Frontal cortex (tissue), 4 donors: Measurements from ENCODE around the gene ARIH1. TPM values are rescaled to one million over a fixed set of nuclear protein-coding genes. Genes with fewer than 3 reads are reported as not detected.

Experiments used
- DNase-seq, 2 donors: peaks; one replicate each; pipeline ENCODE4 v3.0.0; 2012; ENCODE audit warnings: low spot score in 2 of 2
- FAIRE-seq: peaks from 2 replicates; lab custom pipeline; 2012; peaks lifted over from hg19 to GRCh38; lab: Jason Lieb, UNC
- total RNA-seq: library from RNA; depleted of rRNA; stranded (reverse); fragments of >200 nt; gene quantifications from one replicate; pipeline ENCODE4 v1.2.3, GENCODE V29; 2014
- donor health status: control.
- donor health status: control.
- donor health status: control.

The ARIH1 gene
- total RNA-seq, 1 donor from 2014 or later, result 31.4 TPM

DNA sequence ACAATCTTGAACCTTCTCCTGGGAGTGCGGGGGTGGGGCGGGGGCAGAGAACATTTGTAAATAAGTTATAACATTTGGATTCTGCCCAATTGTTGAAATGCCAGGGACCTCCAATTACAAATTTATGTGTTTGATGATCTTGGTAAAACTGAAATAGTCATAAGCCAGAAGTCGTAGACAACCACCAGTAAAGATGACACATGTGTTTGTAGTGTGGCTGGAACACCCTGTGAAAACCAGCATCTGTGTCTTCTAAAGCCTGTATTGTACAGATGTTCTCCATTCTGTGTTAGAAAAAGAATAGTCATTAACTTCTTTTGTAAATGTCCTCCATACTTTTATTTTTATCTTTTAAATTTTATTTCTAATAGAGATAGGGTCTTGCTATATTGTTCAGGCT is 61.8 kb downstream of the ARIH1 start:
- FAIRE-seq (no peak), DNase-seq (no peak)

DNA sequence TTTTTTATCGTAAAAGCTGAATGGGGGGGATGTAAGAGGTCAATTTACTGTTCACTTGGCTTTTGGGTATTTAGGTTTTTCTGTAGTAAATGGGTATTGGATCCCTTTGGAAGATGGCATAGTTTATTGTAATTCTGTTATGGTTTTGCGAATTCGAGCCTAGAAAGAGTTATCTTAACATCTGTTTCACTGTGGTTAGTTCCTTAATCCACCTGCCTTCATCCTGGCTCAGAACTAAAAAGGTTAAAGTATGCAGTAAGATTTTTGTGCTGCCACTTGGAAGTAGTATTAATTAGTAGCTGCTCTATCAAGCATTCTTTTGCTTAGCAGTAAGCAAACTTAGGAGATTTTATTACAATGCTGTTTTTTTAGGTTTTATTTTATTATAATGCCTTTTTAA is 62.4 kb downstream of the ARIH1 start:
- FAIRE-seq, result no peak
- no peak for DNase-seq

DNA sequence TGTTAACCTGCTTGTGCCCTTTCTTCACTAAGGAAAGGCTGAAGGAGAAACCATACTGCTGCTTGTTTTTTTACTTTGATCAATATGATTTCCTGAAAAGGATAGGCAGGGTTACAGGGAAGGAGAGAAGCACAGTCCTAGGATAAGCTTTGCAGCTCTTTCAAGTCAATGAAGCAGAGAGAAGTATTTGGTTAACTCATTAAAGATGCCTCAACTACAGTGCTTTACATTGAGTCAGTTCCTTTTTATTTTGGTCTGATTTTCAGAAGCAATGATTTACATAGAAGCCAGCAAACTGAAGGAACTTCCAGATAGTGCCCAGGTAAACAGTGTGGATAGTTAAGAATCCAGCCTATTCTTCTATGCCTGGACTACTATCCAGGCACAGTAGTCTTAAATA is 64.8 kb downstream of the ARIH1 start:
- DNase-seq (no peak), FAIRE-seq (no peak)

DNA sequence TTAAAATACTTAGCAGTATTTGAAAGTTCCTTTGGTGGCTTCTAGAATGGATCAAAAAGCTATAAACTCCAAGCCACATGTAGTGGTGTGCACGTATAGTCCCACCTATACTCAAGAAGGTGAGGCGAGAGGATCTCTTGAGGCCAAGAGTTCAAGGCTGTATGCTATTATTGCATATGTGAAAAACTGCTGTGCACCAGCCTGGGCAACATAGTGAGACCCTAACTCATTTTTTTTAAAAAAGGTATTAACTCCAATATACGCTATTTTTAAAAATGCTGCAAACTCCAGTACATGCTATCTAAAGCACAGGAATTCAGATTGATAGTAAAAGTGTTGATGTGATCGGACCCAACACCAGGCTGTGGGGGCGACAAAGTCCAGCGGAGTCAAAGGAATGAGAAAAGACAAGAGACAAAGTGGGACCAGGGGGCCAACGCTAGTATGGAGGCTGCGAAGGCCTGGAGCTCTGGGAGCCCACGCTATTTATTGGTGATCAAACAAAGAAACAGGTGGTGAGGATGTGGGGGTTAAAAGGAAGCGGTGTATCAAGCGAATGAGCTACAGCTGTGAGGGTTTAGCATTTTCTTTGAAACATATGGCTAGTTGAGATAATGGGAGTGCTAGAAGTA is 66.6 kb downstream of the ARIH1 start:
- DNase-seq, result no peak

DNA sequence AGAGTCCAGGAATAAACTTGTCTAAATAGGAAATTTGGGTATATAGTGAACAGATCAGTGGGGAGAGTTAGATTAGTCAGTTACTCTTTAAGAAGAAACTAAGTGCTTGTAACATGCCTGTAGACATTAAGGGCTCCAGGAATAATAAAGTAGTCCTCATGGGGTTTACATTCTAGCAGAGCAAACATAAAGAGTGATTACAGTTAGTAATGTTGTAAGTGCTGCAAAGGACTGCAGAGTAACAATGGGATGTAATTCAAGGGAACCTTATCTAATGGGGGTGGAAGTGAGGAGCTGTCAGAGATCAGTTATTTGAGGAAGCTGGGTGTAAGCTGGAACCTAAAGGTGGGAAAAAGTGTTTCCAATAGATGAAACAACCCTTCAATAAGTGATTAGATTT is 67.5 kb downstream of the ARIH1 start:
- DNase-seq (no peak), FAIRE-seq (no peak)

More for the DNA sequence above, 66.6 kb downstream of the ARIH1 start:
- no peak for FAIRE-seq

DNA sequence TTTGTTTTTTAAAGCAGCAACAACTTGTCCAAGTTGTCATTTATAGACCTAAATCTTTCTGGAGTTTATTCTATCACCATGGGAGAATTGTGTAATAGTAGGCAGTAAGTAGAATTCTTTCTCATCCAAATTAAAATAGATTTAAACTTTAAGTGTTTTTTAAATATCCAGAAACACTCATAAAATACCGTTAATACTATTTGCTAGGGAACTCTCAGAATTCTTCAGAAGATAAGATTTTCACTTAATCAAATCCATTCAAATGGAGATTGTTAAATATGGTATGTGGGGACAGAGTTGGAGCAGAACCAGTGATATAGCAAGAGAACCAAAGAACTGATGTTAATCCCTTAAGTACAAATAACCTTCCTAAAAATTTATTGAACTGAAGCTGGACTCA is 71.0 kb downstream of the ARIH1 start:
- no peak for FAIRE-seq
- DNase-seq, result no peak

DNA sequence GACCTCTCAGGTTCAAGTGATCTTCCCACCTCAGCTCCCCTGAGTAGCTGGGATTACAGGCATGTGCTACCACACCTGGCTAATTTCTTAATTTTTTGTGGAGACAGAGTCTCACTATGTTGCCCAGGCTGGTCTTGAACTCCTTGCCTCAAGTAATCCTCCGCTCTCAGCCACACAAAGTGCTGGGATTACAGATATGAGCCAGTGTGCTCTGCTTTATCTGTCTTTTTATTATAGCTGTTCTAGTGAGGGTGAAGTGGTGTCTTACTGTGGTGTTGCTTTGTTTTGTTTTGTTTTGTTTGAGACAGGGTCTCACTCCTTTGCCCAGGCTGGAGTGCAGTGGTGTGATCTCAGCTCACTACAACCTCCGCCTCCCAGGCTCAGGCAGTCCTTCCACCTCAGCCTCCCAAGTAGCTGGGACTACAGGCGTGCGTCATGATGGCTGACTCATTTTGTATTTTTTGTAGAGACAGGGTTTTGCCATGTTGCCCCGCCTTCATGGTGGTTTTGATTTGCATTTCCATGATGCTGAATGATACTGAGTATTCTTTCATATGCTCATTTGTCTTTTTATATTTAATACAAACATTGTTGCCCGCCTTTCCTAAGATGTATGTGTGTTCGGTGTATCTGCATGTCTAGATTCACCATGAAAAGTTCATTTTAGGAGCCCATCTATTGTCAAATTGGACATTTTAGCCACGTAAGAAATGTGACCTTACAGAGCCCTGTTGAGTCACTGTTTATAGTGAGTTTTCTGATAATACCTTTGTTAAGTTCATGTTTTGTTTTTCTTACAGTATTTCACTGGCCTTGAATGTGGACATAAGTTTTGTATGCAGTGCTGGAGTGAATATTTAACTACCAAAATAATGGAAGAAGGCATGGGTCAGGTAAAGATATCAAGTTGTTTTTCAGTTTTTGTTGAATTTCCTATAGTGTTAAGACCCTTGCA is 80.6 kb downstream of the ARIH1 start:
- DNase-seq (no peak), FAIRE-seq (no peak)

DNA sequence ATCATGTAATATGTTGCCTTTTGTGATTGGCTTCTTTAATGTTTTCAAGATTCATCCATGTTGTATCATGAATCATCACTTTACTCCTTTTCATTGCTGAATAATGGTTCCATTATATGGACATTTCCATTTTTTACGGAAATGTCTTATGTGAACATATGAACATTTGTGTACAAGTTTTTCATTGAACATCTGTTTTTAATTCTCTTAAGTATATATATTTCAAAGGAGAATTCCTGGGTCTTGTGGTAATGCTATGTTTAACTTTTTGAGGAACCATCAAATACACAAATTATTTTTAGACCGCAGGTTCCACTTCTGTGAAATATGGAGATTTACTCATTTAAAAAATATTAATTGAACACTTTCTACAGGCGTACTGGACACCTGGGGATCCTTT is 85.7 kb downstream of the ARIH1 start:
- FAIRE-seq (no peak), DNase-seq (no peak)

DNA sequence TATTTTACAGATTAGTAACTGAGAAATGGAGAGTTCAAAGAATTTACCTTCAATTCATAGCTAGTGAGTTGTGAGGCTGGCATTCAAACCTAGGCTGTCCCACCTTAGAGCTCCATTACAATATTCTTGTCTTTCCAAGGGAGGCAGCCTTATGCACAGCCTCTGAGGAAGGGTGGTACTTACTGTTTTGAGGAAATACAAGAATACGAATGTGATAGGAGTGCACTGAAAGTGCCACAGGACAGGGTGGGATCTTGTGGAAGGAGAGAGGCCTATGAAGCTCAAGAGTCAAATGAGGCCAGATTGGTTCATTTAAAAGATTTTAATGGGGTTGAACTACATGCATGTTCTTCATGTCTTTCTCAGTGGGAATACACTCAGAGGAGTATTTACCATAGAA is 86.3 kb downstream of the ARIH1 start:
- DNase-seq, result no peak
- no peak for FAIRE-seq

DNA sequence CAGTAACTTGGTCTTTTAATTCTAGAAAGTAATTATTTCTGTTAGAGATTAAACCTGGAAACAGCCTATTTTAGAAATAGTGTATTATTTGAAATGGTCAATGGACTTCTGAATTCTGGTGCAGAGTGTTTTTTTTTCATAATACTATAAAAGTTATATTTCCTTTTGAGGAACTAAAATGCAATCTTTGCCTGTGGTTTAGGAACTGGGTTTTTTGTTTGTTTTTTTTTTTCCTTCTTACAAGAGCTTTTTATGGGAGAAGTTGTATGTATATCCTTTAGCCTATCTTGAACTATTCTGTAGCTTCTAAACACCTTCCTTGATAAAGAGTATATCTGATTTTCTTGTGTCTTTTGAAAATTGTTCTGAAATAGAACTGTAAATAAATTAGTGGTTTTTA is 88.3 kb downstream of the ARIH1 start:
- DNase-seq (no peak), FAIRE-seq (no peak)

DNA sequence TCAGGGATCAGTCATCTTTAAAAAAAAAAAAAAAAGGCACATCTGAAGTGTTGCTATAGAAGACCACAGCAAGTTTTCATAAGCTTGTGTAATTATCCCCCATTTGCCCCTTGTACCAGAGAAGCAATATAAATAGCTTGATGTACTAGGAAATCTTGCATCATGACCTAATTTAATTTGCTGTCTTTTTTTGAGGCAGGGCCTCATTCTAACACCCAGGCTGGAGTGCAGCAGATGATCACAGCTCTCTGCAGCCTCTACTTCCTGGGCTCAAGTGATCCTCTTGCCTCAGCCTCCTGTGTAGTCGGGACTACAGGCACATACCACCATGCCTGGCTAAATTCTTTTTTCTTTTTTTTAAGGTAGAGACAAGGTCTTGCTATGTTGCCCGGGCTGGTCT is 88.7 kb downstream of the ARIH1 start:
- no peak for FAIRE-seq
- no peak for DNase-seq

DNA sequence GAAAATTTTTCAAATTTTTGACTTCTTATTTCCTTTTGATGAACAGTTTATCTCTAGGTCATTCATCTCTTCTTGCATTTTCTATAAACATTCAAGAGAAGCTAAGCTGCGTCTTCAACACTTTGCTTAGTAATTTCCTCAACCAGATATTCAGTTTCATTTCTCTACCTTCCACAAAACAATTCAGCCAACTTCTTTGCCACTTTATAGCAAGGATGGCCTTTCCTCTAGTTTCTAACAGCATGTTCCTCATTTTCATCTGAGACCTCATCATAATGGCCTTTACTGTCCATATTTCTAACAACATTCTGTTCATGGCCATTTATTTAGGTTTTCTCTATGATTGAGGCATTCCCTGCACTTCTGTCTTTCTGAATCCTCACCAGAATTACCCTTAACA is 90.0 kb downstream of the ARIH1 start:
- no peak for FAIRE-seq
- no peak for DNase-seq

DNA sequence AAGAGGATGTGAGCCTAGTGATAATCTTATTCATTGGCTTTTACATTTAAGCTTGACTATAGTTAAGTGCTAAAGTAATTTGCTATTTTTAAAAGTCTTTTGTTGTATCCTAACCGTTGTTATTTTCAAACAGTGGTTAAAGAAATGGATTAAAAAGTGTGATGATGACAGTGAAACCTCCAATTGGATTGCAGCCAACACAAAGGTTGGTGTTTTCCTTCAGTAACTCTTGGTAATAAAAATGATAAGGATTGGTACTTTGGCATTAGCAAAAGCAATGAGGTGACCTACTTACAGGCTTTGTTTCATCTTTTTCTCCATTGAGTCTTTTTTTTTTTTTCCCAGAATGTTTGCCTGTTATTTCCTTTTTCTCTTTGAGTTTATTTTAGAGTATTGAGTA is 92.8 kb downstream of the ARIH1 start:
- DNase-seq (no peak), FAIRE-seq (no peak)

DNA sequence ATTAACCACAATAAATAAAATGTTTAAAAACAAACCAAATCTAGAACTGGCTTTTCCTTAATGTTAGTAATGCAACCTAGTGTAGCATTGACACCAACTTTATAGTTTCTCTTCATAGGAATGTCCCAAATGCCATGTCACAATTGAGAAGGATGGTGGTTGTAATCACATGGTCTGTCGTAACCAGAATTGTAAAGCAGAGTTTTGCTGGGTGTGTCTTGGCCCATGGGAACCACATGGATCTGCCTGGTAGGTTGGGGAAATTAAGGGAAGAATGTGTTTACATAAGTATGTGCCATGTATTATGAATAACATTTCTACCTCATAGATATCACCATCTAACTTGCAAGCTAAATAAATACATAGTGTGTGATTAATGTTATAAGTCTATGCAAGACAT is 95.9 kb downstream of the ARIH1 start:
- FAIRE-seq (no peak), DNase-seq (no peak)

DNA sequence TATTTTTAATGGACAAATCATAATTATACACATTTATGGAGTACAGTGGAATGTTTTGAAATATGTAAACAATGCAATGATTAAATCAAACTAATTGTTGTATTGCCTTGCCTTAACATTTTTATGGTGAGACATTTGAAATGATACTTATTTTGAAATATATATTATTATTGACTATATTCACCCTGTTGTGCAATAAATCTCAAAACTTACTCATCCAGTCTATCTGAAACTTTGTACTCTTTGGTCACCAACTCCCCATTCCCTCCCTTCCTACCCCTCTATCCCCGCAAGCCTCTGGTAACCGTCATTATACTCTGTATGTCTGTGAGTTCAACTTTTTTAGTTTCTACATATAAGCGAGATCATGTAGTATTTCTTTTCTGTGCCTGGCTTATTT is 105.7 kb downstream of the ARIH1 start:
- FAIRE-seq (no peak), DNase-seq (no peak)

DNA sequence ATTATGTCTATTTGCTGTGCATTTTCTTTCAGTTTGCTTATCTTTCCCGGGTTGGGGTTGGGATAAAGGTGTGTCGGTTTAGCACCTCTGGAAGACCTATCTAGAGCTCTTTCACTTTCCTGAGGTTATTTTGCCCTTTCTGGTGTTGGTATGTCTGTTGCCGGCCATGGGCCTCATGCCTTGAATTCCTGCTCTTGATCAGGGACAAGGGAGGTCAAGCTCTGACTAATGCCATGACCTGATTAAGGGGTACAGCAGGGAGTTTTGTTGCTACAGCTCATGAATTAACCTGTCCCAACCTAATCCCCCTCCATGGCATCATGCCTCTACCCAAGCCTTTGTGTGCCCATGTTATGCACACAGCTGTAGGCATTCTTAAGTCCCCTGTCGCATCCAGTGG is 109.9 kb downstream of the ARIH1 start:
- FAIRE-seq, result no peak

DNA sequence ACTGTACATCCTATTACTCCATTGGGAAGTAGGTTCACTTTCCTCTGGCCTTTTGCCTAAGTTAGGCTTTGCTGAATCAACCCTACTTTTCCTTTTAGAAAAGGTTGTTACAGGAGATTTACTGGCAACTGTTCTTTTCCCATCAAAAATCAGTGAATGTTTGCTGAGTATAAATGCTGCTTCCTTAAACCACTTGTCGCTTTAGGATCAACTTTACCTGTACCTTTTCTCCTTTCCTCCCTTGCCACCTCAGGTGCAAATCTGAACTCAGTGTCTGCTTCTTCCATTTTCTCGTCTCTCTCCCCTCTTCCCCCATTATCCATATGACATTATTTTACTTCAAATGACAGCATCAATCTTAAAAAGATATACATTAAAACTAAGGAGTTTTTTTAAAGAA is 110.9 kb downstream of the ARIH1 start:
- DNase-seq (no peak), FAIRE-seq (no peak)

More for the DNA sequence above, 109.9 kb downstream of the ARIH1 start:
- no peak for DNase-seq

DNA sequence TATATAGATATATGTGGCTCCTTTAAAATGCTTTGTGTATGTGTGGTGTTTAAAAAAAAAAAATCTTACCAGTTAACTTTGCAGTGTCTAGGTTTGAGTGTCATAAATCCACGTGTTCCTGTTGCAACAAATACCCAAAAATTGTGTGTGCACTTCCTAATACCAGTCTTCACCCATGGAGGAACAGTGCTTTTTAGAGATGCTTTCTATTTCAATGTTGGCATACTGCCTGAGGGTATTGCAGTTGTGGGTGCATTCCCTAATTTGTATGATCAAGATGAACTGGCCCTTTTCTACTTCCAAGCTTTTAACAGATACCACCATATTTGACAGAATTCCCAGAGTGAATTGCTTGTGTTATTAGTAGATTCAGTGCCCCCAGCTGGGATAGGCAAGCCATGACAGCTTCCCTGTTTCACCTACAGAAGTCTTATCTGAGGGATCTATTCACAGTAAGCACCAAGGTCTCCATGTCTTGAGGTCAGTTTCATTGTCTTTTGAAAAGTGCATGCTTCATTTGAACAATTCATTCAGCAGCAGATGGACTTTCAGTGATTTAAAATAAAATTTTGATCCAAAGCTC is 111.4 kb downstream of the ARIH1 start:
- FAIRE-seq (no peak), DNase-seq (no peak)

DNA sequence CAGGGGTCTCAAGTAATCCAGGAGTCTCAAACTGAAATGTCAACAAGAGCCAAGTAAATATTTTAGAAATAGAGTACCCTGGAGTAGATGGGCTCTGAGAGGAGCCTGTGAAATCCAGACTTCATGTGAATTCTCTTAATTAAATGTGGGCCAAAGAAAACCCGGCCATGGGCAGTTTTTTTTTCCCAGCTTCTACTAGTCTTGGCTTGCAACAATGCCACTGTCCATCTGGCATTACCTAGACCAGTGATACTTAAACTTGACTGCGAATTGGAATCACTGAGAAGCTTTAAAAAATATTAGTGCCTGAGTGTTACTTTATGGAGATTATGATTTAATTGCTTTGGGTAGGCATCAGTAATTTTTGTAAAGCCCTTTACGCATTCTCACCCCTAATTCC is 114.0 kb downstream of the ARIH1 start:
- FAIRE-seq, result no peak

DNA sequence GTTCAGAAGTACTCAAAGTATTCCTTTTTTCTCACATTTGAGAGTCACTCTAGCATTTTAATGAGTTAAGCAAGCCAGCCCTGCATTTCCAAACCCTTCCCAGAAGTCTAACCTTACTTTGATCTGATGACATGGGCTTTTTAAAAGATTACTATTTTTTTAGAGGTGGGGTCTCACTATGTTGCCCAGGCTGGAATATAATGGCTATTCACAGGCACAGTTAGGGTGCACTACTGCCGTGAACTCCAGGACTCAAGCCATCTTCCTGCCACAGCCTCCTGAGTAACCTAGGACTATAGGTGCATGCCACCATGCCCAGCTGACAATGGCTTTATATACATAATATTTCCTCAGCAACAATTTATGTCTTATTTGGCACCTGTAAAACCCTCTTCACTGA is 116.3 kb downstream of the ARIH1 start:
- FAIRE-seq (no peak), DNase-seq (no peak)

More for the DNA sequence above, 114.0 kb downstream of the ARIH1 start:
- no peak for DNase-seq

DNA sequence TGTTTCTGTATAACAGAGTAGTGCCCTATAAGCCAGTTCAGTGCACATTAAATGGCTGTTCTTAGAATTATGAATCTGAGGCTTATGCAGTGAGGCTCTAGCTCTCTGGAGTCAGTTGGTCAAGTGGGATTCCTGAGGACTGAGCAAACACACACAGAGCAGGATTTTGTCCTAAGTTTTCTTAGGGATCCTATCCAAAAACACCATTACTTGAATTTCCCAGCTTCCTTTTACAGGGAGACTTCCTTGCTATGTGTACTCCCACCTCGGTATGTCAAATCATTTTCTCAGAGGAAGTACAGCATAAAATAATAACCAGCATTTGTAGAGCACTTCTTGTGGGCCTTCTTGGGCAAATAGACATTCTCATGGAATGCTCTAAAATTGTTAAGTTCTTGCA is 117.2 kb downstream of the ARIH1 start:
- FAIRE-seq (no peak), DNase-seq (no peak)
